ENCODE results near the gene ASB7.

Gene ASB7

DNA sequence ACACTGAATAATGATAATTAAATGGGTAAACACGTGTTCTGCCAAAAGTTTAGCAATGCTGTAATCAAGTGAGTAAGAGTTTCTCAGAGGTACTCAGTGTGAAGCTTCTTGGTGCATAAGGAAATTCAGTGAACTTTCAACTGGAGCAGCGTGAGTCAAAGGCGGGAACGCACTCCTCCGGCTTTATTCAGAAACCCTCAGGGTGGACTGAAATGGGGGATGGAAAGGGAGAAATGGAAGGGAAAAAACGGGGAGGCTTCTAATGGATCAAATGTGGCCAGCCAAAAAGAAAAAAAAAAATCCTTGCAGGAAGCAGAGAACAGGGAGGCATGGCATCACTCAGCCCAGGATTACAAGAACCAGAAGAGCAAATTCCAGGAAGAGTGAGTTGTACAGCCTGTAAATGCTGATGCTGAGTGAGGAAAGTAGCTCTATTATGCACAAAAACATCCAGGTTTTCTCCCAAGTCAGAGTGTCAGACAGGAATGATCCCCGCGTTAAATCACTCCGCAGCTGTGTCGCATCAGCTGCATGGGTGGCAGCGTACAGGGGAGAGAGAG, 85.3 kb downstream of the ASB7 start:
- DNase-seq, result no peak

GRCh38 chr15:100688549-100689120, 86.2 kb downstream of the ASB7 start:
- DNase-seq, result no peak

DNA sequence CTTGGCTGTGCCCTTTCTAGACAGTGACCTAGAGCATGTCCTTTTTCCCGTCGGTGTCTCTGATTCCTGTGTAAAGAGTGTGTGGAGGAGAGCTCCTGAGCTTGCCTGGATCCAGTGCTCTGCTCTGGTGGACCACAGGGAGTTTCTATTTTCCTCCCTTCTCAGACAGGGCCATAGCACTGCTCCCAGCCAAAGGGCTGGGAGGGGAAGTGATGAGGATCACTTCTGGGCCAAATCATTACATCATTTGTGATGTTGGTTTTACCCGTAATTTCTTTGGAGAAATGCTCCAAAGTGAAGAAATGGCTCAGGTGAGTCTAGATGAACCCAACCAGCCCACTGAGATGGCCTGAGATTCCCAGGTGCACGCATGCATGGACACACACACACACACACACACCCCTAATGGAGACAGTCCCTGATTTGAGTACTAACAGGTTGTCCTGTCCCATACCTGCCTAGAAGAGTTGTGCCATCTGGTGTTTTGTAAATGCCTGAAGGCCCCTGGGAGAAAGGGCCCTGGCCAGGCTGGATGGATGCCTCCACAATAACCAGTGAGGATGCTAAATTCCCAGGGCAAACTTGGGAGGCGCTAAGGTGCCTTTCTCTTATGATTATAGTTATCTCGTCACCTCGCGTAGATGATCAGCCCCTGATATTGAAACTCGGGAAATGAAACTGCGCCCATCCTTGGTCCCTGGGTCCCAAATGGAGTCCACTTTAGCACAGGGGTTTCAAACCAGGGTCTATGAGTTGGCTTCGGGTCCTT, 86.9 kb downstream of the ASB7 start:
- DNase-seq, result no peak

GRCh38 chr15:100690032-100690794, 87.8 kb downstream of the ASB7 start:
- no peak for DNase-seq

- no peak for DNase-seq
These were observed 88.4 kb downstream of the ASB7 start for GRCh38 chr15:100690795-100691158.

DNA sequence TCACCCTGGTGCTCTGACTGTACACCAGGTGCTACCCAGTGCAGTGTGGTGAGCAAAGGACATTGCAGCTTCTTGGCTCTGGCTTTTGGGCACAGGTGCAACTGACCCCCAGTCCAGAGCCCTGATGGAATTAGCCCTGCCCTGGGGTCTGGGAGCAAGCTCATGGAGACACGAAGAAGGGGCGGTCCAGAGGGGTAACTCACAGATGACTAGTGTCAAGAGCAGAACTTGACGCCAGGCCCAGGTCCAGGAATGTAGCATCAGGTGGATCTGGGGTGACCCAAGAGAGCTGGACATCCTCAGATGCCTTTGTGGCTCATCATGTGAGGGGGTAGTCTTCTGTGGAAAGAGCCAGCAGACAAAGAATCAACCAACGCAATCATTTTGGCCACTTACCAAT, 88.9 kb downstream of the ASB7 start:
- no peak for DNase-seq

- DNase-seq, result no peak
These were observed 89.9 kb downstream of the ASB7 start for GRCh38 chr15:100692246-100692645.

GRCh38 chr15:100692671-100693070, 90.3 kb downstream of the ASB7 start:
- no peak for DNase-seq

DNA sequence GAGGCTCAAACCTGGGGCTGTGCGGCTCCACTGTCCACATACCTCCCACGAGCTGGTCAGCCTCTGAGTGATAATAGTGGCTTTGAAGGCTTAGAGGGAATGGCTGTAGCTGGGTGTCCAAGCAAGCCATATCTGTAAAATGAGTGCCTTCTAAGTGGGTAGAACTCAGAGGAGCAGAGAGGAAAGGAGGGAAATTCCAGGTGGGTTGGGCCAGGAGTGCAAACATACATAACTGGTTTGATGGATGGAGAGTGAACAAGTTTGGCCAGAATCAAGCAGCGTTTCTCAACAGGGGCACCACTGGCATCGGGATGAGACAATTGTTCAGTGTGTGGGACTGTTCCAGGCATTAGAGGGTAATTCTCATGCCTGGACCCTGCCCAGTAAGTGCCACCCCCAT, 91.1 kb downstream of the ASB7 start:
- DNase-seq, result no peak

DNA sequence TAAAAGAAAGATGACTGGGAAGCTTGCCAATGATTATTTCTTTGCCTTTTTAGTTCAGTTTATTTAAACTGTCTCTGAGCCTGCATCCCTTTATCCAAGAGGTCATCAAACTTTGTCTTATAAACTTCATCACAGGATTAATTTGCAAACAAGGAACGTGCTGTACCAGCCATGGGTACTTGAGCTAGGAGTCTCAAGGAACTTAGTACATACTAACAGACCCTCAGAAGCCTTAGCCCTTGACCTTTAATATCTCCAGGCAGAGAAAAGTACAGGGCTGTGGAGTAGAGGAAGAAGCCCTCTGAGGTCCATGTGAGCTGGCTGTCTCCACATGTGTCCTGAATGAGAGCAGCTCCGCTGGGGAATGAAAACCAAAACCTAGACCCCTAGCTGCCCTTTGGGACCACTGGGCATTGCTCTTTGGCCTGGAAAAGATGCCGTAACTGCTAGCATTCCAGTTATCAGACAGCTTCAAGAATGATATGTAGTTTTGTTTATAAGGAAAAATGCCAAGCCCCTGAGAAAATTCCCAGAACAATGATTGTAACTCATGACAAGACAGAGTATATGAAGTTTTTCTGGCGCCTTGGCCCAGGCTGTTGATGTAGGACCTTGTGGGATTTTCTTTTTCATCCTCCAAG, 92.1 kb downstream of the ASB7 start:
- no peak for DNase-seq

- no peak for DNase-seq
These were observed 92.7 kb downstream of the ASB7 start for GRCh38 chr15:100695048-100695447.

- DNase-seq, result no peak
These were observed 94.1 kb downstream of the ASB7 start for GRCh38 chr15:100696452-100696851.
